Measurements from ENCODE around the gene TNIK.

GRCh38 chr3:171145798-171146197 is 314.4 kb downstream of the TNIK start:
- TF ChIP-seq CTCF (conservative IDR thresholded peaks at IDR 0.05; ENCODE audit: low read depth, low read length) (no peak), RAD21 (IDR thresholded peaks at IDR 0.05; ENCODE audit: low read length) (no peak), CHD1 (IDR thresholded peaks at IDR 0.05; ENCODE audit: low read depth, low read length) (no peak), MXI1 (IDR thresholded peaks at IDR 0.05; ENCODE audit: borderline replicate concordance, low read depth, low read length) (no peak), POLR2A (IDR thresholded peaks at IDR 0.05; ENCODE audit: low read depth, low read length) (no peak), USF2 (IDR thresholded peaks at IDR 0.05; ENCODE audit: low read depth, low read length) (no peak), SMC3 (IDR thresholded peaks at IDR 0.05; ENCODE audit: low read depth, low read length) (no peak), MAZ (IDR thresholded peaks at IDR 0.05; ENCODE audit: borderline replicate concordance, low read depth, low read length) (no peak), BHLHE40 (IDR thresholded peaks at IDR 0.05; ENCODE audit: low read depth, low read length) (no peak), MAFK (IDR thresholded peaks at IDR 0.05; ENCODE audit: low read depth, low read length) (no peak), ELK1 (IDR thresholded peaks at IDR 0.05; ENCODE audit: borderline replicate concordance, low read depth, low read length) (no peak), RCOR1 (IDR thresholded peaks at IDR 0.05; ENCODE audit: insufficient replicate concordance, low read length) (no peak), FOS (IDR thresholded peaks at IDR 0.05; ENCODE audit: low read depth, low read length) (no peak)

Measured in IMR-90 (cell line).